ENCODE measurements around the gene DCLK2. TPM values are rescaled to one million over a fixed set of nuclear protein-coding genes. Genes with fewer than 3 reads are reported as not detected.

DCLK2 gene
- polyA plus RNA-seq, 4 donors, result 0.67 to 1.9 (median 1.1) TPM

- FAIRE-seq, result no peak
- H3K4me1 ChIP-seq (ENCODE audit: control insufficient read depth in 3 of 3, insufficient read depth in 2 of 3, low read depth in 1 of 3, low read length in 2 of 3), result no peaks in the 10 kb centered on the region
- H3K9me3 ChIP-seq (ENCODE audit: control insufficient read depth in 2 of 2, insufficient read depth in 1 of 2, low read depth in 1 of 2, low read length in 1 of 2), result peaks cover 0 to 3% of the 10 kb centered on the region in 2 donors
- H3K36me3 ChIP-seq (ENCODE audit: control insufficient read depth in 3 of 3, insufficient read depth in 2 of 3, low read depth in 1 of 3, low read length in 3 of 3), result no peaks in the 10 kb centered on the region
- no peaks in the 10 kb centered on the region for H3K27me3 ChIP-seq (ENCODE audit: control insufficient read depth in 3 of 3, insufficient read depth in 3 of 3, low read length in 3 of 3)
- no peak overlapping the region for H3K4me3 ChIP-seq (ENCODE audit: low read depth in 1 of 3, low read length in 3 of 3)
- DNase-seq, result no peak
- H3K27ac ChIP-seq (ENCODE audit: low read depth in 1 of 3, low read length in 2 of 3), result no peak overlapping the region
- 48 to 76% (median 62%) methylated on average over 1 of the region's 1 CpG for WGBS, 3 donors
Observed at GRCh38 chr4:150126864-150127203, 48.6 kb downstream of the DCLK2 start.

DNA sequence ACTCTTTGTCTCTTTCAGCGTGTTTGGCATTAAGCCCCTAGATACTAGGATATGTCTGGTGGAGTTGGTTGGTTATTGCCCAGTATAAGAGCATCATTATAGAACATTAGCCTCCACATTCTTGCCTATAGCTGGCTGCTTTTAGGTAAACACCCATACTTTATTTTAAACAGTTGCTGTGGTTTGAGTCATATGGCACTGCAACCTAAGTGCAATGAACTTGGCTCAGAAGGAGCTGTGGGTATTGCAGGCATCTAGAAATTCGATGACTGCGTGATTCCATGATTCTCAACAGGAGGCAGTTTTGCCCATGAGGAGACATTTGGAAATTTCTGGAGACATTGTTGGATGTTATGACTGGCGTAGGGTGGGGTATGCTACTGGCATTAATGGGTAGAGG, 49.5 kb downstream of the DCLK2 start:
- 90 to 94% (median 93%) methylated on average over 4 of the region's 4 CpGs for WGBS, 3 donors
- no peak for FAIRE-seq

GRCh38 chr4:150130933-150131332, 52.7 kb downstream of the DCLK2 start:
- Histone ChIP-seq H3K36me3 (ENCODE audit: control insufficient read depth in 3 of 3, insufficient read depth in 2 of 3, low read depth in 1 of 3, low read length in 3 of 3) (no peaks in the 10 kb centered on the region), H3K4me1 (ENCODE audit: control insufficient read depth in 3 of 3, insufficient read depth in 2 of 3, low read depth in 1 of 3, low read length in 2 of 3) (no peaks in the 10 kb centered on the region), H3K9me3 (ENCODE audit: control insufficient read depth in 2 of 2, insufficient read depth in 1 of 2, low read depth in 1 of 2, low read length in 1 of 2) (no peaks in the 10 kb centered on the region), H3K27ac (ENCODE audit: low read depth in 1 of 3, low read length in 2 of 3) (no peak overlapping the region), H3K4me3 (ENCODE audit: low read depth in 1 of 3, low read length in 3 of 3) (no peak overlapping the region), H3K27me3 (ENCODE audit: control insufficient read depth in 3 of 3, insufficient read depth in 3 of 3, low read length in 3 of 3) (no peaks in the 10 kb centered on the region)
- FAIRE-seq (no peak), DNase-seq (no peak)
- 71 to 72% (median 71%) methylated on average over 2 of the region's 2 CpGs for WGBS, 3 donors

More for the DNA sequence above, 49.5 kb downstream of the DCLK2 start:
- Histone ChIP-seq H3K4me1 (ENCODE audit: control insufficient read depth in 3 of 3, insufficient read depth in 2 of 3, low read depth in 1 of 3, low read length in 2 of 3) (no peaks in the 10 kb centered on the region), H3K27ac (ENCODE audit: low read depth in 1 of 3, low read length in 2 of 3) (no peak overlapping the region), H3K4me3 (ENCODE audit: low read depth in 1 of 3, low read length in 3 of 3) (no peak overlapping the region), H3K36me3 (ENCODE audit: control insufficient read depth in 3 of 3, insufficient read depth in 2 of 3, low read depth in 1 of 3, low read length in 3 of 3) (no peaks in the 10 kb centered on the region), H3K27me3 (ENCODE audit: control insufficient read depth in 3 of 3, insufficient read depth in 3 of 3, low read length in 3 of 3) (no peaks in the 10 kb centered on the region), H3K9me3 (ENCODE audit: control insufficient read depth in 2 of 2, insufficient read depth in 1 of 2, low read depth in 1 of 2, low read length in 1 of 2) (peaks cover 0 to 2% of the 10 kb centered on the region in 2 donors)
- no peak for DNase-seq

DNA sequence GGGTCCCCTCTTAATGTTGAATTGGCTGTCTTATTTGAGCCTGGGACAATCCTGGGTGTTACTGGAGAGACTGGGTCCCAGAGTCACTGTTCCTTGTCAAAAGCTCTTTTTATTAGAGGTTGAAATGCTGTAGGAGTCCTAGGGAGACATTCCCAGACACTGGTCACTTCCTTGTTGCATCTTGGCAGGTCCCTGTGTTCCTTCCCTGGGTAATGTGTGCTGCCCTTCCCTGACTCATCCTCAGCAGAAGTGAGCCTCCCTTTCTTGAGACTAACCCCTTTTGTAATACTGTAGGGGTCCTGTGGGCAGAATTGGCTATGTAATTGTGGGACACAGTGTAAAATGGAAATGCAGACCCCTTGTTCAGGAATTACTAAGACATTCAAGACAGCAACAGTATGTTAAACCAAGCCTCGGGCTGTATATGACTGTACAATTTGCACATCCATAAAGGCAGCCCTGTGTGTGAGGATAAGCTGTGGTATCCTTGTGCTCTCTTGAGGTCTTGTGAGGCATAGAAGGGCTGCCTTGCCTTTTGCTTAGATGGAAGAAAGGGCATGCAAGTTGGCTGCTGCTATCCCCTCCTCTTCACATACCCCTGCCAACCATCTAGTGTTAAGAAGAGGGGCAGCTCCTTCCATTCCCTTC, 53.5 kb downstream of the DCLK2 start:
- Histone ChIP-seq H3K36me3 (ENCODE audit: control insufficient read depth in 3 of 3, insufficient read depth in 2 of 3, low read depth in 1 of 3, low read length in 3 of 3) (no peaks in the 10 kb centered on the region), H3K4me1 (ENCODE audit: control insufficient read depth in 3 of 3, insufficient read depth in 2 of 3, low read depth in 1 of 3, low read length in 2 of 3) (no peaks in the 10 kb centered on the region), H3K27me3 (ENCODE audit: control insufficient read depth in 3 of 3, insufficient read depth in 3 of 3, low read length in 3 of 3) (no peaks in the 10 kb centered on the region), H3K9me3 (ENCODE audit: control insufficient read depth in 2 of 2, insufficient read depth in 1 of 2, low read depth in 1 of 2, low read length in 1 of 2) (no peaks in the 10 kb centered on the region), H3K27ac (ENCODE audit: low read depth in 1 of 3, low read length in 2 of 3) (no peak overlapping the region), H3K4me3 (ENCODE audit: low read depth in 1 of 3, low read length in 3 of 3) (no peak overlapping the region)
- WGBS, 3 donors, result 91 to 96% (median 94%) methylated on average over 1 of the region's 1 CpG
- no peak for FAIRE-seq
- DNase-seq, result no peak

DNA sequence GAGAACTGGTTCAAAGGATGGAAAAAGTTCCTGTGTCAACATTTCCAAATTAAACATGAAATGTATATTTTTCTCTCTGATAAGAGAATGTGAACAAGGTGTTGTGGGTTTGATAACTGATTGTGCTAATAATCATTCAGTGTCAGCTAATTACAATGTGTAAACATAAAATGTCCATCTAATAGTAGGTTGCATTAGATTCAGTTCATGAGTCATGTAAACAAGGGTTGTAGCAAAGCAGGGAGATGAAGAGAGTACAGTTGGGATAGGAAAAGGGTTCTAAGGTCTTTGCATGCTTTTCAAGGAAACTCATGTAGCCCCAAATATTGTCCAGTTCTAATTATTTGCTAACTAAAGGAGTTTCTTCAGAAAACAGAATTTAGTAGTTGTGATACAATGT, 55.4 kb downstream of the DCLK2 start:
- no peaks in the 10 kb centered on the region for H3K36me3 ChIP-seq (ENCODE audit: control insufficient read depth in 3 of 3, insufficient read depth in 2 of 3, low read depth in 1 of 3, low read length in 3 of 3)
- H3K9me3 ChIP-seq (ENCODE audit: control insufficient read depth in 2 of 2, insufficient read depth in 1 of 2, low read depth in 1 of 2, low read length in 1 of 2), result no peaks in the 10 kb centered on the region
- no peaks in the 10 kb centered on the region for H3K27me3 ChIP-seq (ENCODE audit: control insufficient read depth in 3 of 3, insufficient read depth in 3 of 3, low read length in 3 of 3)
- no peaks in the 10 kb centered on the region for H3K4me1 ChIP-seq (ENCODE audit: control insufficient read depth in 3 of 3, insufficient read depth in 2 of 3, low read depth in 1 of 3, low read length in 2 of 3)
- FAIRE-seq (no peak), DNase-seq (no peak)
- H3K27ac ChIP-seq (ENCODE audit: low read depth in 1 of 3, low read length in 2 of 3), result no peak overlapping the region
- no peak overlapping the region for H3K4me3 ChIP-seq (ENCODE audit: low read depth in 1 of 3, low read length in 3 of 3)

- H3K27ac ChIP-seq (ENCODE audit: low read depth in 1 of 3, low read length in 2 of 3), result no peak overlapping the region
- H3K9me3 ChIP-seq (ENCODE audit: control insufficient read depth in 2 of 2, insufficient read depth in 1 of 2, low read depth in 1 of 2, low read length in 1 of 2), result no peaks in the 10 kb centered on the region
- H3K36me3 ChIP-seq (ENCODE audit: control insufficient read depth in 3 of 3, insufficient read depth in 2 of 3, low read depth in 1 of 3, low read length in 3 of 3), result no peaks in the 10 kb centered on the region
- FAIRE-seq (no peak), DNase-seq (no peak)
- 36 to 54% (median 49%) methylated on average over 4 of the region's 4 CpGs for WGBS, 3 donors
- H3K27me3 ChIP-seq (ENCODE audit: control insufficient read depth in 3 of 3, insufficient read depth in 3 of 3, low read length in 3 of 3), result no peaks in the 10 kb centered on the region
- H3K4me1 ChIP-seq (ENCODE audit: control insufficient read depth in 3 of 3, insufficient read depth in 2 of 3, low read depth in 1 of 3, low read length in 2 of 3), result no peaks in the 10 kb centered on the region
- no peak overlapping the region for H3K4me3 ChIP-seq (ENCODE audit: low read depth in 1 of 3, low read length in 3 of 3)
Observed at GRCh38 chr4:150135134-150135772, 57.0 kb downstream of the DCLK2 start.

GRCh38 chr4:150136036-150136435, 57.8 kb downstream of the DCLK2 start:
- H3K9me3 ChIP-seq (ENCODE audit: control insufficient read depth in 2 of 2, insufficient read depth in 1 of 2, low read depth in 1 of 2, low read length in 1 of 2), result no peaks in the 10 kb centered on the region
- FAIRE-seq (no peak), DNase-seq (no peak)
- no peak overlapping the region for H3K4me3 ChIP-seq (ENCODE audit: low read depth in 1 of 3, low read length in 3 of 3)
- WGBS, 3 donors, result 70 to 84% (median 79%) methylated on average over 3 of the region's 3 CpGs
- no peak overlapping the region for H3K27ac ChIP-seq (ENCODE audit: low read depth in 1 of 3, low read length in 2 of 3)
- no peaks in the 10 kb centered on the region for H3K36me3 ChIP-seq (ENCODE audit: control insufficient read depth in 3 of 3, insufficient read depth in 2 of 3, low read depth in 1 of 3, low read length in 3 of 3)
- H3K4me1 ChIP-seq (ENCODE audit: control insufficient read depth in 3 of 3, insufficient read depth in 2 of 3, low read depth in 1 of 3, low read length in 2 of 3), result no peaks in the 10 kb centered on the region
- H3K27me3 ChIP-seq (ENCODE audit: control insufficient read depth in 3 of 3, insufficient read depth in 3 of 3, low read length in 3 of 3), result no peaks in the 10 kb centered on the region

DNA sequence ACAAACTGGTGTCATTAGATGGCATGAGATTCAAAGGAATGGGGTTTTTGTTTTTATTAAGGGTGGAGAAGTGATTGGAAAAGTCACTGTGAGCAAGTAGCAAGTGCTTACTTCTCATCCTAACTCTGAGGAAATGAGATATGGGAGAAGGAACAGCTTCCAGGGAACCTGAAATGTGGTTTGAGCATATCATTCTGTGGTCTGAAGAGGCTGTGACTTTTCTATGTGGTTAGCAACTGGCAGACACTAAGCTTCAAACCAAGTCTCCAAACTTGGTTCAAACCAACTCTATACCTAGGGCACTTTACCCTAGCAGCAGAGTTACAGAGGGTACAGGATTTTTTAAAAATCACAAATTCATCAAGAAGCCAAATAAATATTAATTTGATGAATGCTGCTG, 58.2 kb downstream of the DCLK2 start:
- no peak for FAIRE-seq
- Histone ChIP-seq H3K4me1 (ENCODE audit: control insufficient read depth in 3 of 3, insufficient read depth in 2 of 3, low read depth in 1 of 3, low read length in 2 of 3) (no peaks in the 10 kb centered on the region), H3K27me3 (ENCODE audit: control insufficient read depth in 3 of 3, insufficient read depth in 3 of 3, low read length in 3 of 3) (no peaks in the 10 kb centered on the region), H3K9me3 (ENCODE audit: control insufficient read depth in 2 of 2, insufficient read depth in 1 of 2, low read depth in 1 of 2, low read length in 1 of 2) (no peaks in the 10 kb centered on the region), H3K36me3 (ENCODE audit: control insufficient read depth in 3 of 3, insufficient read depth in 2 of 3, low read depth in 1 of 3, low read length in 3 of 3) (no peaks in the 10 kb centered on the region), H3K27ac (ENCODE audit: low read depth in 1 of 3, low read length in 2 of 3) (no peak overlapping the region), H3K4me3 (ENCODE audit: low read depth in 1 of 3, low read length in 3 of 3) (no peak overlapping the region)
- no peak for DNase-seq

DNA sequence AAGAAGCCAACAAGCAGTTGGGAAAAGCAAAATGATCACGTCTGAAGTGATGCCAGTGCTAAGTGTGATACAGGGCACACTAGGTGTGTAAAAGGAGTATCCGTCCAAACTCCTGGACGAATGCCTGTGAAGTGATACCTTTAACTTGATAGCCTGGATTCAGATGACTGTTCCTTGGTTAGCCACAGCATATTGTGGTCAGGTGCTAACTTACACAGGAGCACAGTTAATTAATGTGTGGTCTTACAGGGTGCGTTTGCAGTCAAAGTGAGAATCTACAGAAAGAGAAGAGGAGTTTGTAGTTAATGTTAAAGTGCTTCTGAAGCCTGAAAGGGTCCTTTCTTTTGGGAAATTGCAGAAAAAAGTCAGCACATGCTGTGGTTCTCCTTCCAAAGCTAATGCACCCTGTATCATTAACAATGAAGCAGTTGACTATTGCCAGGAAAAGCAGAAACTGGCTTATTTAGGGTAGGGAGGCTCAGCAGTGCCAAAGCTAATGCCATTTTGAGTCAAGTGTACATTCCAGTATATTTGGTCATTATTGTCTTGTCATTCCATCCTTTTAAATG, 61.1 kb downstream of the DCLK2 start:
- 70 to 85% (median 84%) methylated on average over 4 of the region's 4 CpGs for WGBS, 3 donors
- H3K9me3 ChIP-seq (ENCODE audit: control insufficient read depth in 2 of 2, insufficient read depth in 1 of 2, low read depth in 1 of 2, low read length in 1 of 2), result no peaks in the 10 kb centered on the region
- no peak overlapping the region for H3K4me3 ChIP-seq (ENCODE audit: low read depth in 1 of 3, low read length in 3 of 3)
- DNase-seq (no peak), FAIRE-seq (no peak)
- no peaks in the 10 kb centered on the region for H3K36me3 ChIP-seq (ENCODE audit: control insufficient read depth in 3 of 3, insufficient read depth in 2 of 3, low read depth in 1 of 3, low read length in 3 of 3)
- H3K4me1 ChIP-seq (ENCODE audit: control insufficient read depth in 3 of 3, insufficient read depth in 2 of 3, low read depth in 1 of 3, low read length in 2 of 3), result no peaks in the 10 kb centered on the region
- no peaks in the 10 kb centered on the region for H3K27me3 ChIP-seq (ENCODE audit: control insufficient read depth in 3 of 3, insufficient read depth in 3 of 3, low read length in 3 of 3)
- no peak overlapping the region for H3K27ac ChIP-seq (ENCODE audit: low read depth in 1 of 3, low read length in 2 of 3)
